HepG2 (cell line): ENCODE measurements around the gene ST6GALNAC3. TPM values are rescaled to one million over a fixed set of nuclear protein-coding genes. Genes with fewer than 3 reads are reported as not detected.

Experiments
- ATAC-seq: fragments of 200-7000 bp; cut with Tn5 transposase; 3 replicates; pipeline ENCODE4 v1.9.1; 2020; ENCODE audit warnings: mild to moderate bottlenecking, moderate library complexity
- BruUV-seq: library from RNA; stranded (reverse); fragments of 400-500 nt; replicated peaks from 2 replicates; lab custom pipeline; 2021; lab: Mats Ljungman, UMichigan
- CTCF ChIA-PET: fragments of 300-600 bp; formaldehyde crosslinking; extraction: SDS; loops from one replicate; lab custom pipeline; 2021; ENCODE audit warnings: low total read pairs, inconsistent platforms, low intra/inter-chr PET ratio; lab: Yijun Ruan, JAX
- POLR2A ChIA-PET: fragments of 350-600 bp; sonication (Branson Sonifier 250); formaldehyde crosslinking; loops from one replicate; lab custom pipeline; 2020; ENCODE audit warnings: antibody characterized with exemption, inconsistent platforms; lab: Yijun Ruan, JAX
- DNase-seq: peaks from one replicate; pipeline ENCODE4 v3.0.0-alpha.2; 2015; ENCODE audit warnings: low spot score
- FAIRE-seq: peaks from 3 replicates; lab custom pipeline; 2011; peaks lifted over from hg19 to GRCh38; lab: Jason Lieb, UNC
- H2AFZ ChIP-seq: one replicate; pipeline ENCODE4 v1.6.1; 2011; ENCODE audit warnings: low read length, inconsistent platforms
- H3K27ac ChIP-seq: fragments of 300-600 bp; 3 replicates; pipeline ENCODE4 v1.8.0; 2011; ENCODE audit warnings: mixed run types, mild to moderate bottlenecking, mixed read lengths, low read length, inconsistent platforms; ENCODE audit not compliant: insufficient read depth; ENCODE audit errors: extremely low read length
- H3K27me3 ChIP-seq, 2 experiments: fragments of 200-600 bp in 1 of 2; 2 replicates in 1 of 2; 3 replicates in 1 of 2; pipeline versions ENCODE4 v1.6.0 to v1.8.0; 2011; ENCODE audit warnings: low read length in 2 of 2, mild to moderate bottlenecking in 2 of 2, moderate library complexity in 2 of 2, inconsistent platforms in 1 of 2; ENCODE audit not compliant: insufficient read depth in 2 of 2, control insufficient read depth in 1 of 2
- H3K36me3 ChIP-seq, 2 experiments: fragments of 200-600 bp in 1 of 2; replicated peaks in 1 of 2; 2 replicates in 1 of 2; 3 replicates in 1 of 2; pipeline versions ENCODE4 v1.5.1 to v1.8.0; 2011; ENCODE audit warnings: low read length in 2 of 2, inconsistent platforms in 1 of 2; ENCODE audit not compliant: insufficient read depth in 2 of 2, control insufficient read depth in 1 of 2
- H3K4me1 ChIP-seq: 2 replicates; pipeline ENCODE4 v1.5.1; 2012; ENCODE audit warnings: low read length, inconsistent platforms; ENCODE audit not compliant: insufficient read depth
- H3K4me2 ChIP-seq: 2 replicates; pipeline ENCODE4 v1.6.0; 2011; ENCODE audit warnings: low read depth, low read length, inconsistent platforms
- H3K4me3 ChIP-seq, 3 experiments: fragments of 200-600 bp in 1 of 3; sonication (generic), shearing (Covaris generic) in 1 of 3; replicated peaks in 1 of 3; 2 replicates each; pipeline ENCODE4 v1.5.1; 2011 to 2016; ENCODE audit warnings: low read length in 3 of 3, inconsistent platforms in 2 of 3, low read depth in 2 of 3, mild to moderate bottlenecking in 2 of 3, control low read depth in 1 of 3, mixed read lengths in 1 of 3; ENCODE audit not compliant: insufficient read depth in 1 of 3
- H3K79me2 ChIP-seq: one replicate; pipeline ENCODE4 v1.6.1; 2011; ENCODE audit warnings: low read length, inconsistent platforms; ENCODE audit not compliant: insufficient read depth
- H3K9ac ChIP-seq: 2 replicates; pipeline ENCODE4 v1.6.0; 2011; ENCODE audit warnings: mild to moderate bottlenecking, low read depth, low read length, inconsistent platforms; ENCODE audit not compliant: insufficient read depth
- H3K9me3 ChIP-seq: 2 replicates; pipeline ENCODE4 v1.5.1; 2012; ENCODE audit warnings: mild to moderate bottlenecking, low read length
- H4K20me1 ChIP-seq: 2 replicates; pipeline ENCODE4 v1.6.0; 2011; ENCODE audit warnings: inconsistent platforms, mild to moderate bottlenecking, low read length, moderate library complexity; ENCODE audit not compliant: insufficient read depth
- ARNTL ChIP-seq: sonication (generic); formaldehyde crosslinking; IDR thresholded peaks from 2 replicates; pipeline ENCODE4 v1.4.0; 2020; ENCODE audit warnings: mild to moderate bottlenecking, missing genetic modification reagents
- CENPBD1 ChIP-seq: sonication (generic); formaldehyde crosslinking; IDR thresholded peaks from 2 replicates; pipeline ENCODE4 v1.8.0; 2022; ENCODE audit warnings: missing genetic modification reagents, low read depth, mild to moderate bottlenecking, borderline replicate concordance
- FOXK2 ChIP-seq: fragments of 450-650 bp; IDR thresholded peaks from 2 replicates; pipeline ENCODE4 v1.6.1; 2016
- RXRA ChIP-seq: sonication (generic); formaldehyde crosslinking; IDR thresholded peaks from 2 replicates; pipeline ENCODE4 v1.5.1; 2020; ENCODE audit warnings: missing genetic modification reagents
- THAP11 ChIP-seq: IDR thresholded peaks from 2 replicates; pipeline ENCODE4 v1.6.1; 2016; ENCODE audit warnings: missing biosample characterization, missing genetic modification reagents
- ZNF329 ChIP-seq: sonication (generic); formaldehyde crosslinking; IDR thresholded peaks from 2 replicates; pipeline ENCODE4 v1.9.0; 2021; ENCODE audit warnings: low read depth, mild to moderate bottlenecking, missing genetic modification reagents
- WGBS: methylation state at CpG from one replicate; pipeline ENCODE4 v1.1.6; 2017; ENCODE audit warnings: low lambda C conversion rate; 5-methylcytosine and 5-hydroxymethylcytosine counted together
- in situ Hi-C: cut with HindIII; loops from 2 replicates; pipeline ENCODE4 v1.10.0; 2017; ENCODE audit warnings: low pct_unique_long_range_greater_than_20kb; ENCODE audit not compliant: extremely low pct_ligation_motif_present
- intact Hi-C: fragments of 100-400 bp; cut with micrococcal nuclease; formaldehyde crosslinking; loops from one replicate; pipeline ENCODE4 v1.10.0; 2022; ENCODE audit not compliant: unreplicated experiment
- polyA plus RNA-seq, 8 experiments: library from polyadenylated mRNA; depleted of rRNA in 3 of 8; stranded (reverse) in 7 of 8; unstranded in 1 of 8; fragments of >200 nt; fragmentation: Illumina TruSeq in 4 of 8; extraction: Trizol in 4 of 8; gene quantifications; 2 replicates each; pipeline versions ENCODE4 v1.2.1 to v1.2.3, GENCODE V29; 2011 to 2016; ENCODE audit warnings: low read depth in 4 of 8, missing spikeins in 1 of 8, mixed read lengths in 1 of 8; ENCODE audit not compliant: insufficient read depth in 1 of 8
- total RNA-seq, 5 experiments: library from RNA; depleted of rRNA; stranded (reverse); fragments of >200 nt; fragmentation: Illumina TruSeq; extraction: Trizol; gene quantifications; 2 replicates each; pipeline ENCODE4 v1.2.3, GENCODE V29; 2016; ENCODE audit warnings: low read depth in 1 of 5
- TF ChIP-seq, protein P1 (sequence below): sonication (generic); formaldehyde crosslinking; IDR thresholded peaks from 2 replicates; pipeline ENCODE4 v1.5.1; 2020; ENCODE audit warnings: missing genetic modification reagents, mild to moderate bottlenecking, borderline replicate concordance

Gene ST6GALNAC3
- total and polyA plus RNA-seq, 2 of the 13 experiments (the other 11 are each of a cell fraction or from before 2014, with no cell fraction given), result not detected

DNA sequence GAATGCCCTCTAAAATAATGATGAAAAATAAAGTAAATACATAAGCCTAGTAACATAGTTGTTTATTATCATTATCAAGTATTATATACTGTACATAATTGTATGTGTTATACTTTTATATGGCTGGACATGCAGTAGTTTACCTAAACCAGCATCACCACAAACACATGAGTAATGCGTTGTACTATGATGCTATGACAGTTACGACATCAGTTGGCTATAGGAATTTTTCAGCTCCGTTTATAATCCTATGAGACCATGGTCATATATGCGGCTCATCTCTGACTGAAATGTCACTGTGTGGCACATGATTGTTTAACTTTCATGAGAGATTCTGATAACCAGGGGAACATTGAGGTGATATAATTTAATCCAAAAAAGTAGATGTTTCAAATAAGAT, 352.1 kb downstream of the ST6GALNAC3 start:
- H3K27ac ChIP-seq, result no peak overlapping the region
- peaks cover 5% of the 10 kb centered on the region; the same call in 1 of the 2 replicates for H3K9me3 ChIP-seq
- ChIA-PET POLR2A (no interaction called here), CTCF (no interaction called here)
- no peak for FAIRE-seq
- H3K4me1 ChIP-seq, result no peaks in the 10 kb centered on the region
- H3K9ac ChIP-seq, result no peak overlapping the region
- H3K79me2 ChIP-seq, result no peaks in the 10 kb centered on the region
- H4K20me1 ChIP-seq, result no peaks in the 10 kb centered on the region
- DNase-seq, result no peak
- intact Hi-C loops, result no loop called here
- ATAC-seq, result no peak
- no peaks in the 10 kb centered on the region for H3K36me3 ChIP-seq
- no peak overlapping the region for H2AFZ ChIP-seq
- in situ Hi-C loops, result no loop called here
- TF ChIP-seq, protein P1, sequence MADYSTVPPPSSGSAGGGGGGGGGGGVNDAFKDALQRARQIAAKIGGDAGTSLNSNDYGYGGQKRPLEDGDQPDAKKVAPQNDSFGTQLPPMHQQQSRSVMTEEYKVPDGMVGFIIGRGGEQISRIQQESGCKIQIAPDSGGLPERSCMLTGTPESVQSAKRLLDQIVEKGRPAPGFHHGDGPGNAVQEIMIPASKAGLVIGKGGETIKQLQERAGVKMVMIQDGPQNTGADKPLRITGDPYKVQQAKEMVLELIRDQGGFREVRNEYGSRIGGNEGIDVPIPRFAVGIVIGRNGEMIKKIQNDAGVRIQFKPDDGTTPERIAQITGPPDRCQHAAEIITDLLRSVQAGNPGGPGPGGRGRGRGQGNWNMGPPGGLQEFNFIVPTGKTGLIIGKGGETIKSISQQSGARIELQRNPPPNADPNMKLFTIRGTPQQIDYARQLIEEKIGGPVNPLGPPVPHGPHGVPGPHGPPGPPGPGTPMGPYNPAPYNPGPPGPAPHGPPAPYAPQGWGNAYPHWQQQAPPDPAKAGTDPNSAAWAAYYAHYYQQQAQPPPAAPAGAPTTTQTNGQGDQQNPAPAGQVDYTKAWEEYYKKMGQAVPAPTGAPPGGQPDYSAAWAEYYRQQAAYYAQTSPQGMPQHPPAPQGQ (CRISPR knock-in tag), result no peak
- WGBS, result 30% methylated on average over 4 of the region's 4 CpGs
- H3K4me3 ChIP-seq, result no peak overlapping the region
- H3K27me3 ChIP-seq, result no peaks in the 10 kb centered on the region
- BruUV-seq, result no TSS peak
- H3K4me2 ChIP-seq, result no peak overlapping the region

DNA sequence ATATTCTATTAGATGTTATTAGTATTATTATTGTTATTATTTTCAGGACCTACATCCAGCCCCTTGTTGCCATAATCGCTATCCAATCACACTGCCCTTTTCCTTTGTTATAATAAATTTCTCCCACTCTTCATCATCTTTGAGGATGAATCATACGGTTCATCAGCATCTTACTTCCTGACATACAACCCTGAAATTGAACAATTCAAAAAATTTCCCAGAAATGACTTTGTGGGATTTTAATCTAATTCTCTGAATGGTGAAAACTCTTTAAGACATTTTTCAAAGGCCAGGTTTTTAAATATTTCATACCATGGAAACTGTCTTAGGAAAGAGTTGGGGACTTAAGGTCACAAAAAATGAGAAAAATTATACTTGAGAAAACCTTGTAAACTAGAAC, 353.5 kb downstream of the ST6GALNAC3 start:
- no peak overlapping the region for H3K27ac ChIP-seq
- no peak overlapping the region for H3K9ac ChIP-seq
- no peaks in the 10 kb centered on the region for H4K20me1 ChIP-seq
- H3K27me3 ChIP-seq, result no peaks in the 10 kb centered on the region
- H3K79me2 ChIP-seq, result no peaks in the 10 kb centered on the region
- H3K9me3 ChIP-seq, result no peaks in the 10 kb centered on the region; the same call in 1 of the 2 replicates
- no TSS peak for BruUV-seq
- TF ChIP-seq ARNTL (CRISPR knock-in tag), result no peak
- TF ChIP-seq CENPBD1, result no peak
- no peak for TF ChIP-seq RXRA (CRISPR knock-in tag)
- TF ChIP-seq ZNF329, result no peak
- TF ChIP-seq FOXK2, result no peak
- TF ChIP-seq THAP11, result no peak
- H3K4me2 ChIP-seq, result no peak overlapping the region
- ChIA-PET POLR2A (no interaction called here), CTCF (no interaction called here)
- WGBS, result 0% methylated on average over 2 of the region's 2 CpGs
- H3K4me3 ChIP-seq, result no peak overlapping the region
- H2AFZ ChIP-seq, result no peak overlapping the region
- intact Hi-C loops, result no loop called here
- no peaks in the 10 kb centered on the region for H3K36me3 ChIP-seq
- no peaks in the 10 kb centered on the region for H3K4me1 ChIP-seq
- in situ Hi-C loops, result no loop called here
- FAIRE-seq (no peak), DNase-seq (no peak), ATAC-seq (no peak)
